GM12892 (cell line): ENCODE data around the gene ADGRA3. TPM values are rescaled to one million over a fixed set of nuclear protein-coding genes. Genes with fewer than 3 reads are reported as not detected.

Experiments used
- DNase-seq: peaks from one replicate; pipeline ENCODE4 v3.0.0; 2011; ENCODE audit not compliant: insufficient read length
- FAIRE-seq: peaks from 2 replicates; lab custom pipeline; 2011; peaks lifted over from hg19 to GRCh38; lab: Jason Lieb, UNC
- POLR2A ChIP-seq: IDR thresholded peaks from 2 replicates; pipeline ENCODE4 v1.6.1; 2011; ENCODE audit warnings: low read depth, low read length, control low read depth
- POLR2AphosphoS5 ChIP-seq: IDR thresholded peaks from 2 replicates; pipeline ENCODE4 v1.6.1; 2011; ENCODE audit warnings: low read depth, low read length, control low read depth
- TAF1 ChIP-seq: IDR thresholded peaks from 2 replicates; pipeline ENCODE4 v1.6.1; 2011; ENCODE audit warnings: low read depth, mild to moderate bottlenecking, control low read depth, low read length, borderline replicate concordance
- polyA plus RNA-seq: library from polyadenylated mRNA; unstranded; fragments of >200 nt; gene quantifications from one replicate; pipeline ENCODE4 v1.2.1, GENCODE V29; 2012; ENCODE audit warnings: missing spikeins, inconsistent platforms; ENCODE audit not compliant: missing spikeins

The ADGRA3 gene
- 1.2 TPM for polyA plus RNA-seq

GRCh38 chr4:22515888-22516541 is at the start of gene ADGRA3:
ADGRA3 (minus strand) TSS chr4:22516066; CDS start chr4:22515784, 282 bp downstream.
- TF ChIP-seq POLR2A (no peak), POLR2AphosphoS5 (no peak), TAF1 (no peak)
- FAIRE-seq: no peak
- peak; percentile 39 for DNase-seq

DNA sequence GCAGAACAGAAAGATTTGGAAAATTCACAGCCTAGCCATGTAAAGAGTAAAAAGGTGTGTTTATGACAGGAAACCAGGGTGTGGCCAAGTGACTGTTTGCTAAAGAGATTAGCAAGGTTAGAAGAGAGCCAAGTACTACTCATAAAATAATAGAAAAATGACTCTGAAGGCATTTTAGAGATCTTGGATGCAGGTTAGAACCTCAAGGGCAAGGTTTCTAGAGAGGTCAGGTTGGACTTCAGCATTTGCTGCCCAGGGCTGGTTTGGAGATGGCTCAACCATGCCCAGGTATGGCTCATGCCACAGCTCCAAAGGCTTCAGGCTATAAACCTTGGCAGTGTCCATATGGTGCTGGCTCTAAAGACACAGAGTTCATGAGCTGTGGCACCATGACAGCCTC is 40.6 kb upstream of the ADGRA3 start:
- no peak for FAIRE-seq
- TF ChIP-seq TAF1: no peak
- no peak for TF ChIP-seq POLR2A
- no peak for TF ChIP-seq POLR2AphosphoS5
- no peak for DNase-seq

DNA sequence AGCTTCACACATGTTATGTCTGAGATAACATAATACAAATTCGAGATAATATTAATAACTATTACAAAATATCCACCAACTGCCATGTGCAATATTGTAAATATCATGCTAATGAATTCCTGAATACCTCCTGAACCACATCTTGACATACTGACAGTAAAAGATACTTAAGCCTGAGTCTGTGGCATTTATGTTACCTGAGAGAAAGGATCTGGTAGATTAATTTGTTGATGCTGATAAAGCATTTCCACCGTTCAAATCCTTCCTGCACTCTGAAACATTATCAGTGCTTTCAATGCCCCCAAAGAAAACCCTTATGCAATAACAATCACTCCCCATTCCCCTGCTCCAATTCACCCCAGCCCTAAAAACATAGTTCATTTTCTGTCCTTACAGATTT is 38.8 kb upstream of the ADGRA3 start:
- TF ChIP-seq POLR2AphosphoS5 (no peak), TAF1 (no peak), POLR2A (no peak)
- DNase-seq (no peak), FAIRE-seq (no peak)

DNA sequence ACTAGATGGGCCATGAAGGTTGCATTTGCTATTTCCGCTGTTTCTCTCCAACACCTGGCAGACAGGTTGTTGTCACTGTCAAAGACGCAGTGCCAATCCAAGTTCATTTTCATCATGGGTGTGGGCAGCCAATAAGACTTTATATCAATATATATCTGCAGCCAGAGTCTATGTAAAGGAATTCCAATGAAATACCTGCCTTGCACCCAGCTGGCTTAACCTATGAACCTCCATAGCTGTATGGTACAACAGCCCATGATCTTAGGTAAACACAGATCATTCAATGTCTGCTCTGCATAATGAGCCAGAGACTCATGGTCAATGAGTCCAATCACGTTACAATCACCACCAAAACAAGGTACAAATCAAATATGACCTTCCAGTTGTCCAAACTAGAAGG is 37.7 kb upstream of the ADGRA3 start:
- DNase-seq (no peak), FAIRE-seq (no peak)
- TF ChIP-seq TAF1 (no peak), POLR2AphosphoS5 (no peak), POLR2A (no peak)

DNA sequence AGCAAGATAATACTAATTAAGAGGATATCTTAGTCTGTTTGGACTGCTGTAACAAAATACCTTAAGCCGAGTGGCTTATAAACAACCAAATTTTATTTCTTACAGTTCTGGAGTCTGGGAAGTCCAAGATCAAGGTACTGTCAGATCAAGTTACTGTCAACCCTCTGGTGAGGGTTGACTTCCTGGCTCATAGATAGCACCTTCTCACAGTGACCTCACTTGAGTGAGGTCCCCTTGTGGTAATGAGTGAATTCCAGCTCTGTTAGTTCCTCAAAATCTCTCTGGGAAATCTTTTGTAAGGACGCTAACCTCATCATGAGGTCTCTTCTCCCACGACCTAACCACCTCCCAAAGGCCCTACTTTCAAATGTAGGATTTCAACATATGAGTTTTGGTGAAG is 36.9 kb upstream of the ADGRA3 start:
- DNase-seq: no peak
- TF ChIP-seq POLR2AphosphoS5: no peak
- TF ChIP-seq POLR2A: no peak
- FAIRE-seq: no peak

DNA sequence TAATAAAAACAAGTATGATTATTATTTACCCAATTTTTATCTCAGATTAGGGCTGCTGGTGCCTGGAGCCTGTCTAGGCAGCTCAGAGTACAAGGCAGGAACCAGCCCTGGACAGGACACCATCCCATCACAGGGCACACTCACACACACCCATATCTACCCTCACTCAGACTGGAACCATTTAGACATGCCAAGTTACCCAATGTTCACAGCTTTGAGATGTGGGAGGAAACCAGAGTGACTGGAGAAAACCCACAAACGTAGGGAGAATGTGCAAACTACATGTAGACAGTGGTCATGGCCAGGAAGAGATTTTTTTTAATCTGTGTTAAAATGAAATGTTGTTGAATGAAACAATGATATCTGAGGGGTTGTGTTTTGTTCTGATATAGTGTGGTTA is 35.7 kb upstream of the ADGRA3 start:
- no peak for TF ChIP-seq POLR2A
- TF ChIP-seq TAF1: no peak
- TF ChIP-seq POLR2AphosphoS5: no peak
- no peak for DNase-seq
- no peak for FAIRE-seq

DNA sequence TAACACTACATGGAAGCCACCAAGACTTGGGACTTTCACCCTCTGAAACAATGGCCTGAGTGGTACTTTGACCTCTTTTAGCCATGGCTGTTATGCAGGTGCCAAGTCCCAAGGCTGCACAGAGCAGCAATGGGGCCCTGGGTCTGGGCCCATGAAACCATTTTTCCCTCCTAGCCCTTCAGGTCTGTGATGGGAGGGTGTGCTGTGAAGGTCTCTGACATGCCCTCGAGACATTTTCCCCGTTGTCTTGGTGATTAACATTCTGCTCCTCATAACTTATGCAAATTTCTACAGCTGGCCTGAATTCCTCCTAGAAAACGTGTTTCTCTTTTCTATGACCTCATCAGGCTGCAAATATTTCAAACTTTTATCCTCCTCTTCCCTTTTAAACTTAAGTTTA is 30.4 kb upstream of the ADGRA3 start:
- DNase-seq (no peak), FAIRE-seq (no peak)
- no peak for TF ChIP-seq POLR2A
- no peak for TF ChIP-seq POLR2AphosphoS5

GRCh38 chr4:22539251-22539650 is 23.4 kb upstream of the ADGRA3 start:
- TF ChIP-seq POLR2AphosphoS5: no peak
- TF ChIP-seq POLR2A: no peak
- TF ChIP-seq TAF1: no peak
- DNase-seq (no peak), FAIRE-seq (no peak)

DNA sequence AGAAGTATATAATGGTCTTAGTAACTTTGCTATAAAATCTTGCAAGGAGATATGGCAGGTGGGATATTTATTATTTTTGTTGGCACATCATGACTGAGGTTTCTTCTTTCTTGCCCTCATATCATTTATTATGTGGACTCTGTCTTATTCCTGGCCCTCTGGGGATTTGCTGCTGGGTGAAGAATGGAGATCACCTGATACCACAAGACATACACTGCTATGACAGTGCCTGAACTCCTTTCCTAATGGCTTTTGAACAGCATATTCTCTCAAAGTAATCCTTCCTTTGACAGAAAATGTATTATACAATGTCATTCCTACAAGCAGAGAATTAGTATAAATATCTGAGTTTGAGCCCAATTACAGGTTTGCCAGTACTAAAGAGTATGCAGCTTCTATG is 22.0 kb upstream of the ADGRA3 start:
- FAIRE-seq (no peak), DNase-seq (no peak)
- TF ChIP-seq POLR2A (no peak), POLR2AphosphoS5 (no peak), TAF1 (no peak)

DNA sequence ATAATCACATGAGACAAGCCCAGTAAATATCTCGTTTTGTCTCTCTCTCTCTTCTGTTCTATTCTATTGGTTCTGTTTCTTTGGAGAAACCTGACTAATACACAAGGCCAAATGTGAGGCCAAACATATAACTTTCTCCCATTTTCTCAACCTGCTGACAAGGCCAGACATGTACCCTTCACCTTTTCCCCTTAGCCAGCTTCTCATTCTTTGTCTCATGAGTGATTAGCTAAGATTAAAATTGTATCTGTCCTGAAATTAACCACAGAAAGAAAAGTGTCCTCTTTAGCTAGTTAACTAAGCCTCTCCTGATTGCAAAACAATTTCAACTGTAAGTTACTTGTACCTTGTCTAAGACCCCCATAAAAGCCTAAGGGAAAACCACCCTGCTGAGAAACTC is 18.5 kb upstream of the ADGRA3 start:
- no peak for TF ChIP-seq TAF1
- TF ChIP-seq POLR2A: no peak
- no peak for TF ChIP-seq POLR2AphosphoS5
- FAIRE-seq: no peak
- DNase-seq: no peak

DNA sequence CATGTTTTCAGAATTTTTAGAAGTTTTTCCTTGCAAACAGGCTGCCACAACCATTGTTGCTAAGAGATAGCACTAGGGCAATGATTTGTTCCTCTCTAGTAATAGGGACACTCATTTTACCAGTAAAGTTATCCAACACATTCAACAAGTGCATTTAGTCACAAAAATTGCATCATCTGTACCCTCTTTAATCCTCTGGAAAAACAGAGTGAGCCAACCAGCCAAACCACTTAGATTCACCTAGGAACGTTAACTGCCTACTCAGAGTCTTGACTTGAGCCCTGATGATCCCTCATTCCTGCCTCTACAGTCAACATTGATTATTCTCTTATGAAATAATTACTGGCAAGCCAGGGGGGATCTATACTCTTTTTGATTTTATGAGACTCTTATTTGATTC is 17.0 kb upstream of the ADGRA3 start:
- no peak for FAIRE-seq
- no peak for DNase-seq
- TF ChIP-seq POLR2AphosphoS5 (no peak), POLR2A (no peak), TAF1 (no peak)

DNA sequence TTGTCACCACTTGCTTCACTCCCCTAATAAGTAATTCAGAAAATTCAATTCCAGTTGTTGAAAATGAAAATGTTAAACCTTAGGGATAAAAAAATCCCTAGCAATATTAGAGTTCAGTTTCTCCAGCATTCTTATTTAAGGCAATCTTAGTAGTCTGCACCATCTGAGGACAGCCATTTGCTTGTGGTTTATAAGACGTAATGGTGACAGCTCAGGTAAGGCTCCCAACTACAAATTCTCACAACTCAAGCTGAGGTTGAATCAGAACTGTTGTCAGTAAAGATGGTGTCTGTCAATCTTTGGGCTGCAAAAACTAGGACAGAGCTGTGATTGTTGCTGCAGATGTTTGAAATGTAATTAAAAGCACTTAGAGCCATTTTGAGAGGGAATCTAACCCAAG is 16.3 kb upstream of the ADGRA3 start:
- FAIRE-seq (no peak), DNase-seq (no peak)
- TF ChIP-seq POLR2A (no peak), POLR2AphosphoS5 (no peak), TAF1 (no peak)
